HG02938 (cell line): ENCODE measurements around the gene THAP4.
"Not testable (repeated sequence)": the region's sequence is repeated elsewhere in the genome, so short reads cannot be mapped to it uniquely, and the experiment has no call there.

Experiments used
- ATAC-seq: cut with Tn5 transposase; IDR thresholded peaks from one replicate; pipeline ENCODE4 v1.9.1; 2021; ENCODE audit warnings: mild to moderate bottlenecking, moderate library complexity; ENCODE audit not compliant: unreplicated experiment

THAP4 gene

DNA sequence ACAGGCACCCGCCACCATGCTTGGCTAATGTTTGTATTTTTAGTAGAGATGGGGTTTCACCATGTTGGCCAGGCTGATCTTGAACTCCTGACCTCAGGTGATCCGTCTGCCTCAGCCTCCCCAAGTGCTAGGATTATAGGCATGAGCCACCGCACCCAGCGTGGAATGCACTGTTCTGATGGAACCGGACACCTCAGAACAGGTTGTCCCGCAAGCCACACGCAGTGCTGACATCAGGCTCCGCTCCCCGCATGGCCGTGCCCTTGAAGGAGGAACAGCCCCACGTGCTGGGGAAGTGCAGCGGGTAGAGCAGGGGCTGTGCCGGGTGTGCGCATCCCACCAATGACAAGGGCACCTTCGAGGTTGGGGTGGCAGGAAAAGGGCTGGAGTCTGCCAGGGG, 69.7 kb downstream of the THAP4 start:
- not testable (repeated sequence) for ATAC-seq

DNA sequence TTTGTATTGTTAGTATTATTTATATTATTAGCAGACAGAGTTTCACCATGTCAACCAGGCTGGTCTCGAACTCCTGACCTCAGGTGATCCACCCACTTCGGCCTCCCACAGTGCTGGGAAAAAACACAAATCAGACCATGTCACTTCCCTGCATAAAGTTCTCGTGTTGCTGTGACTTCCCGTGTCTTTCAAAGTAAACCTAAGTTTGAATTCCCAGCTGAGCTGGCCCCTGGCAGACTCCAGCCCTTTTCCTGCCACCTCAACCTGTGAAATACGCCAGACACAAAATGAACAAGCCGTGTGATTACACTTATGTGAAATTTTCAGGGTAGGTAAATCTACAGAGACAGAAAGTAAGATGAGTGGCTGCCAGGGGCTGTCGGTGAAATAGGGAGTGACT, 70.5 kb downstream of the THAP4 start:
- ATAC-seq, result no peak

GRCh38 chr2:241566021-241566420, 70.9 kb downstream of the THAP4 start:
- ATAC-seq, result not testable (repeated sequence)

DNA sequence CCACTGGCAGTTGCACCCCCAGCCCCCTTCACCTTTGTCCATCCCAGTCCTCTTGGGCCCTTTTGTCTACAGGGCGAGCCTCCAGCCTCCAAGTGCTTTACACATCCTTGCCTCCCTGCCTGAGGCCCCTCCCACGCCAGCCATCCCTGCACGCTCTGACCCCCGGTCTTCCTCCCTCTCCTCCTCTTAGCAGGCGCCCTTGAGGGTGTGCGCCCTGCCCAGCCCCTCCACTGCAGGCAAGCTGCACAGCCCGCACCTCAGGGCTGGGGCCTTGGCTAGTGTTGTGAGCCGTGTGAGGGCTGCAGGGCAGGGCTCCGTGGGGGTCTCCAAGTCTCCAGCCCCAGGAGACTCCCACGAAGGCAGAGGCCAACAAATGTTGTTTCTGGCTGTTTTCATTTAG, 71.5 kb downstream of the THAP4 start:
- ATAC-seq, result no peak

DNA sequence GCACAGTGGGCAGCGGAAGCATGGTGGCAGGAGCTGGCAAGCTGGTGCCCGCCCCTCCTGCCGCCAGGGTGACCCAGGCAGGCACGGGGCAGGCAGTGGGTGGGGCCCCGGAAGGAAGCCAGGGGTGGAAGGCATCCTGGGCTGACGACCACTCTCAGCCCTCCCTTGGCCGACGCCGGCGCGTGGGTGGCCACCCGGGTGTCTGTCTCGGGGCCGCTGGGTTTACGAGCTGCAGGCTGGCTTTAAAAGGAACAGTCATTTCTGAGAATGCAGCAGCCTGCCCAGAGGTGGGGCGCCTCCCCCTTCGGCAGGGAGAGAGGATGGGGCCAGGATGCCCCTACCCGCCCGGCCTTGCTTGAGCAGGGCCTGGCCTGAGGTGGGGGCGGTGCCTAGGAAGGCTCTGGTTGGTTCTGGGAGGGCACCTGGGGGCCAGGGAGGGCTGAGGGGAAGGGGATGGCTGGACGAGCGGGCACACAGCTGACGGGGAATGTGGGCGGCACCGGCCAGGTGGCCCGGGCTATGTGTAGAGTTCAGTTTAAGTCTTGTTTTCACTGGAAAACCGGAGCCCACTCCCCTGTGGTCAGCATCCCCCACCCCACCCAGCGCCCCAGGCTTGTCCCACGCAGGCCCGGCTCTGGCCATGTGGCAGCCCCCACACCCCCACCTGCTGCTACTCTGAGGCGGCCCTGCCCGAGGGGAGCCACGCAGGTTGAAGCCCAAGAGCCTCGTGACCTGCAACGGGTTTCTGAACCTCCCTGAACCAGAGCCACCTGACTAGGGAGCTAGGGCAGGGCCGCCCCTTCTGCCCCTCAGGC, 72.2 kb downstream of the THAP4 start:
- no peak for ATAC-seq

- ATAC-seq, result no peak
These were observed 72.9 kb downstream of the THAP4 start for GRCh38 chr2:241563981-241564595.

DNA sequence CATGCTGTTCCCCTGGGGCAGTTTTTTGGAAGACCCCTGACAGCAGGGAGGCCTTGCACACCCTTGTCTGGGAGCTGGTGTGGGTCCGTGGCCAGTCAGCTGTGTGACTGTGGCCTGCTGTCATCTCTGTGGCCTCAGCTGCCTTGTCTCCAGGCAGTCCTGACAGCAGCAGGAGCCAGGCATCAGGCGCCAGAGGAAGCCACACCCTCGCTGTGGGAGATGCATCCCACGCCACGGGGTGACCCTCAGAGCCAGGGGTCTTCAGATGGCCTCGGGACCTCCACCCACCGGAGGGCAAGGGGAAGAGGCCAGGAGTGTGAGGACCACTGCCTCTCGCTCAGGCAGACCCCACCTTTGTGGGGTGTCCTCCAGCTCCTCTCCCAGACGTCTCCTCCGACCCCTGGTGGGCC, 73.4 kb downstream of the THAP4 start:
- ATAC-seq, result no peak

- ATAC-seq, result no peak
These were observed 73.9 kb downstream of the THAP4 start for GRCh38 chr2:241563031-241563507.

DNA sequence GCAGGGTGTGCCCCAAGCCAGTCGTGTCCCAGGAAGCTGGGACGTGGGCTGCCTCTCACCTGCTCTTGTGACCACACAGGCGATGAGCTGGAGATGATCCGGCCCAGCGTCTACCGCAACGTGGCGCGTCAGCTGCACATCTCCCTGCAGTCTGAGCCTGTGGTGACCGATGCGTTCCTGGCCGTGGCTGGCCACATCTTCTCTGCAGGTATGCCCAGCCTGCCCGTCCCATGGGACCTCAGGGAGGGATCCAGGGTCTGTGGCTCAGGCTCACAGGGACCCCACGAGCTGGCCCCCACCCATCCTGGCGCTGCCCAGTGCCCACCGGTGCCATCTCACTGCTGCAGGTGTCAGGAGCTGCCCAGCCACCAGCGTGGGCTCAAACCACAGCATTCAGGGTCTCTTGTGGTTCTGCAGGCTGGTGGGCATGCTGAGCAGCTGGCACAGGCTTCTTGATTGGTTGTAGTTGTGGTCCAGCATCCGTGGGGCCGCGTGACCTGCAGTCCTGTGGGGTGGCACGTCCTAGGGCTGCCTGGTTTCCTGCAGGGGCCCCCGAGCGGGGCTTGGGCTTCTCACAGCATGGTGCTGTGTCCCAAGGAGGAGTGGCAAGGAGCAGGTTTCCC, 74.6 kb downstream of the THAP4 start:
- ATAC-seq, result no peak

DNA sequence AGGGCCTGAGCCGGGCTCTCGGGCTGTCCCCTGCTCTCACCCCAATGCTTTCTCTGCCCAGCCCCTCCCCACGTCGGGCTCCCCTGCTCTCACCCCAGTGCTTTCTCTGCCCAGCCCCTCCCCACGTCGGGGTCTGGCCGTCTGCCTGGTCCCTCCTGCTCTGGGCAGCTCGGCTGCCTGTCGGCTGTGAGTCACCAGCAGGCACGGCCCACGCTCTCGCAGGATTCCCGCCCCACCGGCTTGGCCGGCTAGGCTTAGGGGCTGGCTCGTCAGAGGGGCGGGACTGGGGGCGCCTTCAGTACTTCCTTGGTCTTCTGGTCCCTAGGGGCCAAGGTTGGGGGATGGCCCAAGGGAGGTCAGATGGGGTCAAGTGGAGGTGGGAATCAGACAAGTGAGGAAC, 75.1 kb downstream of the THAP4 start:
- no peak for ATAC-seq

GRCh38 chr2:241560883-241561474, 76.0 kb downstream of the THAP4 start:
- ATAC-seq, result no peak

DNA sequence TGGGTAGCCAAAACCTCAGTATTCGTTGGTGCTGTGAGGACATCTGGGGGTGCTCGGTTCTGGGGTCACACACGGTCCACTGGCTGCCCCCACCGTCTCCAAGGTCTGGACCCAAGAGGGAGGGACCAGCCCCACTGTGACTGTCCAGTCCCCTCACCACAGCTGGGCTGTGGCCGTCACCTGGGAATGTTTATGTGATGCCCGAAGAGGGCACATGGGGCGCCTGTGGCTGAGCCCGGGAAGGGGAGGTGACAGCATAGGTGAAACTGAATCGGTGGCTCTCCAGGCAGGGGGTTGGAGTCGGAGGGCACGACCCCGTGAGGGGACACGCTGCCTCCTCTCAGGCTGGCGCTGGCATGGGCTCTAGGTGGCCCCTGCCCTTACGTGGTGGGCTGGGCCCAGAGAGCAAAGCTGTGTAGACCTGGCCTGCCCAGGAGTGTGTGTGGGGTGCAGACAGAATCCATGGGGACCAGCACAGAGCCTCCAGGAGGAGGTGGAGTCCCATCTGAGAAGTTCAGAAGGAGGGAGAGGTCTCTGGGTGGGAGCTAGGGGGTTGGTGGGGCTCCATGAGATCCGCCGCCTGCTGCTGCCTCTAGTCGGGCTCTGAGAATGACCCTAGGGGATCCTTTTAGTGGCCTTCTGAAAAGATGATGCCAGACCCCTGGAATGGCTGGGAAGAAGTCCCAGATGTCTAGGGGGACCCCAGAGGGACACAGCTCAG, 76.6 kb downstream of the THAP4 start:
- ATAC-seq, result no peak

DNA sequence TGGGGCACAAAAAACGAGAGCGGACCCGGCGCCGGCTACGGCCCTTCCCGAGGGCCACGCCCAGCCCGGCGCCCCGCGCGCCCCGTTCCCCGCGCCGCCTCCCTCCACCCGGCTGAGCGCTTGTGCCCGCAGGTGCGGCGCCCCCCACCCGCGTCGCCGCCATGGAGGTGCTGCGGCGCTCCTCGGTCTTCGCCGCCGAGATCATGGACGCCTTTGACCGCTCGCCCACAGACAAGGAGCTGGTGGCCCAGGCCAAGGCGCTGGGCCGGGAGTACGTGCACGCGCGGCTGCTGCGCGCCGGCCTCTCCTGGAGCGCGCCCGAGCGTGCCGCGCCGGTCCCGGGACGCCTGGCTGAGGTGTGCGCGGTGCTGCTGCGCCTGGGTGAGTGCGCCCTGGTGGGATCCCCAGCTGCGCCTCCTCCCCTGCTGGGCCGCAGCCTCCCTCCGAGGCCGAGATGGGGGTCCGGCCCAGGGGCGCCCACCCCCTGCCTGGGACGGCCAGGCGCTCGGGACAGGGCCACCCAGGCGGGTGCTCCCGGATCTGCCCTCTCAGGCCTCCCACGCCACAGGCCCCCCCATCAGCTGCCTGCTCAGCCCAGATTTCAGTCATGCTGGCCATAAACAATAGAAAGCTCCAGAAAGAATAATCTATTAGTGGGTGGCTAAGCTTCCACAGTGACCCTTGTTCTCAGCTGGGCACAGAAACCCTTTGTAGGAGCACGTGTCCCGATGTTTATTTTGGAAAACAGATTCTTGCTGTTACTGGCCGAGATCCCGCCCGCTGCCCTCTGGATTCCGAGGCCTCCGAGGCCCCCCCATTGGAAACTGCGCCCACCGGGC, 77.4 kb downstream of the THAP4 start:
- no peak for ATAC-seq

- ATAC-seq, result no peak
These were observed 78.2 kb downstream of the THAP4 start, which contains the start of gene BOK for GRCh38 chr2:241558532-241559322. BOK (plus strand) TSS chr2:241558745; CDS start chr2:241559484, 739 bp downstream.

- ATAC-seq, result no peak
These were observed 80.2 kb downstream of the THAP4 start for GRCh38 chr2:241556746-241557145.

GRCh38 chr2:241555711-241556110, 81.2 kb downstream of the THAP4 start:
- no peak for ATAC-seq

DNA sequence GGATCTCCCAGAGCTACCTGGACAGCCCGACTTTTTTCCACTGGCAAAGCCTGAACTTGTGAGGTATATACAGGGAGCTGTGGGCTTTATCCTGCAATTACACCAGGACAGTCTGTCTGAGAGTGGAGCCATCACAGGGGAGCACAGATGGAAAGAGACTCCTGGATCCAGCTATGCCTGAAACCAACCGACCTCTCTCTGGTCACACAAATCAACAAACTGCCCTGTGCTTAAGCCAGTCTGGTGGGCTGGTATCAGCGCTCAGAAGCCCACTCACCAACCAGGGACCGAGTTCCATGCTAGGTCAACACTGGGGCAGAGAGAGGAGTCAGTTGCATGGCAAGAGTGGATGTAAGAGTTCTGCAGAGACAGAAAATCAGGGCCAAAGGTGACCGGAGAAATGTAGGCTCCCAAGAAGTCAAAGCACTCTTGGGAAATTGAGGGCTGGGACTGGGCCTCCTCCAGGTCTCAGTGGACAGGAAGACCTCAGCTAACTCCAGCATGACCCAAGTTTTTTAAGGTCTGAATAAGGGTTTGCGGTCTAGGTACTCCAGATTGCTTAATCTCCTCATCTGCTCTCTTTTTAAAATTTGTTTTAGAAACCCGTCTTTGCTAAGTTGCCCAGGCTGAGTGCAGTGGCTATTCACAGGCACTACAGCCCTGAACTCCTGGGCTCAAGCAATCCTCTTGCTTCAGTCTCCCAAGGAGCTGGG, 82.2 kb downstream of the THAP4 start:
- no peak for ATAC-seq

GRCh38 chr2:241553981-241554380, 83.0 kb downstream of the THAP4 start:
- no peak for ATAC-seq

GRCh38 chr2:241553512-241553830, 83.5 kb downstream of the THAP4 start:
- ATAC-seq, result no peak
